SK-N-SH (cell line): Measurements from ENCODE around the gene MAD1L1. TPM values are rescaled to one million over a fixed set of nuclear protein-coding genes. Genes with fewer than 3 reads are reported as not detected.
A peak's percentile ranks its signal among the peaks of the same experiment; 100 is the strongest.

ENCODE experiments used
- FOXM1 ChIP-seq: IDR thresholded peaks from 2 replicates; pipeline ENCODE4 v1.4.0; 2012; ENCODE audit warnings: low read depth, mild to moderate bottlenecking
- GABPA ChIP-seq: IDR thresholded peaks from 2 replicates; pipeline ENCODE4 v1.4.0; 2012; ENCODE audit warnings: low read depth, mild to moderate bottlenecking
- MXI1 ChIP-seq: IDR thresholded peaks from 2 replicates; pipeline ENCODE4 v1.6.1; 2012; ENCODE audit warnings: mild to moderate bottlenecking, low read depth, low read length, improper control_type of control experiment
- NFIC ChIP-seq: IDR thresholded peaks from 2 replicates; pipeline ENCODE4 v1.4.0; 2012; ENCODE audit warnings: borderline replicate concordance
- POLR2AphosphoS5 ChIP-seq: IDR thresholded peaks from 2 replicates; pipeline ENCODE4 v1.6.1; 2012; ENCODE audit warnings: low read depth, low read length
- RAD21 ChIP-seq: IDR thresholded peaks from 2 replicates; pipeline ENCODE4 v1.6.1; 2012; ENCODE audit warnings: mild to moderate bottlenecking, low read length
- REST ChIP-seq: IDR thresholded peaks from 2 replicates; pipeline ENCODE4 v1.6.1; 2012; ENCODE audit warnings: mild to moderate bottlenecking, low read depth, low read length, moderate library complexity
- SIN3A ChIP-seq: IDR thresholded peaks from 2 replicates; pipeline ENCODE4 v1.6.1; 2012; ENCODE audit warnings: low read depth, mild to moderate bottlenecking, low read length, moderate library complexity, borderline replicate concordance
- TCF12 ChIP-seq: IDR thresholded peaks from 2 replicates; pipeline ENCODE4 v1.4.0; 2012
- TEAD4 ChIP-seq: IDR thresholded peaks from 2 replicates; pipeline ENCODE4 v1.4.0; 2012; ENCODE audit warnings: mild to moderate bottlenecking, borderline replicate concordance; ENCODE audit not compliant: insufficient read depth
- YY1 ChIP-seq: IDR thresholded peaks from 2 replicates; pipeline ENCODE4 v1.4.0; 2012; ENCODE audit warnings: low read depth, mild to moderate bottlenecking
- polyA plus RNA-seq, 3 experiments: library from polyadenylated mRNA; depleted of rRNA; stranded (reverse); fragments of >200 nt; gene quantifications; 2 replicates each; pipeline ENCODE4 v1.2.3, GENCODE V29; 2012
- TF ChIP-seq, protein P1 (sequence below): fragments of 150-350 bp; IDR thresholded peaks from 2 replicates; pipeline ENCODE4 v1.6.1; 2017; ENCODE audit warnings: antibody characterized with exemption, low read length, low read depth, borderline replicate concordance
- TF ChIP-seq, protein P2 (sequence below): IDR thresholded peaks from 2 replicates; pipeline ENCODE4 v1.4.0; 2012; ENCODE audit warnings: low read depth
- TF ChIP-seq, protein P3 (sequence below): IDR thresholded peaks from 2 replicates; pipeline ENCODE4 v1.4.0; 2012; ENCODE audit warnings: low read depth, borderline replicate concordance
- TF ChIP-seq, protein P4 (sequence below): fragments of 150-350 bp; IDR thresholded peaks from 2 replicates; pipeline ENCODE4 v1.6.1; 2016; ENCODE audit warnings: mild to moderate bottlenecking, low read depth, low read length

The MAD1L1 gene
- polyA plus RNA-seq, 1 of the 3 experiments (the other 2 are of a cell fraction): 46.2 TPM

- TF ChIP-seq, protein P1, sequence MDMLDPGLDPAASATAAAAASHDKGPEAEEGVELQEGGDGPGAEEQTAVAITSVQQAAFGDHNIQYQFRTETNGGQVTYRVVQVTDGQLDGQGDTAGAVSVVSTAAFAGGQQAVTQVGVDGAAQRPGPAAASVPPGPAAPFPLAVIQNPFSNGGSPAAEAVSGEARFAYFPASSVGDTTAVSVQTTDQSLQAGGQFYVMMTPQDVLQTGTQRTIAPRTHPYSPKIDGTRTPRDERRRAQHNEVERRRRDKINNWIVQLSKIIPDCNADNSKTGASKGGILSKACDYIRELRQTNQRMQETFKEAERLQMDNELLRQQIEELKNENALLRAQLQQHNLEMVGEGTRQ: no peak
- TF ChIP-seq POLR2AphosphoS5 (peak; percentile 97), SIN3A (peak; percentile 99), TCF12 (no peak; the same call in 1 of the 2 replicates), TEAD4 (0 out of 2 replicates have a peak, but pooled peaks have one; percentile 23), RAD21 (no peak), GABPA (peak; percentile 99), FOXM1 (no peak), REST (peak; percentile 50; the same call in 1 of the 2 replicates), YY1 (peak; percentile 92), NFIC (no peak), MXI1 (peak; percentile 99)
- TF ChIP-seq, protein P2, sequence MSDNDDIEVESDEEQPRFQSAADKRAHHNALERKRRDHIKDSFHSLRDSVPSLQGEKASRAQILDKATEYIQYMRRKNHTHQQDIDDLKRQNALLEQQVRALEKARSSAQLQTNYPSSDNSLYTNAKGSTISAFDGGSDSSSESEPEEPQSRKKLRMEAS: peak; percentile 94
- TF ChIP-seq, protein P3, sequence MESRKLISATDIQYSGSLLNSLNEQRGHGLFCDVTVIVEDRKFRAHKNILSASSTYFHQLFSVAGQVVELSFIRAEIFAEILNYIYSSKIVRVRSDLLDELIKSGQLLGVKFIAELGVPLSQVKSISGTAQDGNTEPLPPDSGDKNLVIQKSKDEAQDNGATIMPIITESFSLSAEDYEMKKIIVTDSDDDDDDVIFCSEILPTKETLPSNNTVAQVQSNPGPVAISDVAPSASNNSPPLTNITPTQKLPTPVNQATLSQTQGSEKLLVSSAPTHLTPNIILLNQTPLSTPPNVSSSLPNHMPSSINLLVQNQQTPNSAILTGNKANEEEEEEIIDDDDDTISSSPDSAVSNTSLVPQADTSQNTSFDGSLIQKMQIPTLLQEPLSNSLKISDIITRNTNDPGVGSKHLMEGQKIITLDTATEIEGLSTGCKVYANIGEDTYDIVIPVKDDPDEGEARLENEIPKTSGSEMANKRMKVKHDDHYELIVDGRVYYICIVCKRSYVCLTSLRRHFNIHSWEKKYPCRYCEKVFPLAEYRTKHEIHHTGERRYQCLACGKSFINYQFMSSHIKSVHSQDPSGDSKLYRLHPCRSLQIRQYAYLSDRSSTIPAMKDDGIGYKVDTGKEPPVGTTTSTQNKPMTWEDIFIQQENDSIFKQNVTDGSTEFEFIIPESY: no peak; the same call in 1 of the 2 replicates
- TF ChIP-seq, protein P4, sequence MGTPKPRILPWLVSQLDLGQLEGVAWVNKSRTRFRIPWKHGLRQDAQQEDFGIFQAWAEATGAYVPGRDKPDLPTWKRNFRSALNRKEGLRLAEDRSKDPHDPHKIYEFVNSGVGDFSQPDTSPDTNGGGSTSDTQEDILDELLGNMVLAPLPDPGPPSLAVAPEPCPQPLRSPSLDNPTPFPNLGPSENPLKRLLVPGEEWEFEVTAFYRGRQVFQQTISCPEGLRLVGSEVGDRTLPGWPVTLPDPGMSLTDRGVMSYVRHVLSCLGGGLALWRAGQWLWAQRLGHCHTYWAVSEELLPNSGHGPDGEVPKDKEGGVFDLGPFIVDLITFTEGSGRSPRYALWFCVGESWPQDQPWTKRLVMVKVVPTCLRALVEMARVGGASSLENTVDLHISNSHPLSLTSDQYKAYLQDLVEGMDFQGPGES: no peak
These were observed 9.1 kb upstream of the MAD1L1 start, which contains the start of the genes MRM2 and NUDT1 (continued) for GRCh38 chr7:2241580-2242540.
